ENCODE data around the gene DNAH2.

DNA sequence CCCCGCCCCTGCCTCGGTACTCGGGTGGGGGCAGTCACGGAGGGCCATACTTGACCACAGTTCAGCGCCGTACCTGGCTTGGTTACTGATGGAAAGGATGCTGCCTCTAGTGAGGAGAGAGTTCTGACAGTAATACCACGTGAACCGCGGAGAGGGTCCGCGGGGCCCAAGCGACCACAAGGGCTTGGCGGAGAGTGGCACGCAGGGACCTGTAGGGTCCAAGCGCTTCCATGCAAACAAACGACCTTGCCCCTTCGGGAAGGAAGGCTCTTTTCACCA is 125.7 kb downstream of the DNAH2 start:
- TF ChIP-seq, protein P1, sequence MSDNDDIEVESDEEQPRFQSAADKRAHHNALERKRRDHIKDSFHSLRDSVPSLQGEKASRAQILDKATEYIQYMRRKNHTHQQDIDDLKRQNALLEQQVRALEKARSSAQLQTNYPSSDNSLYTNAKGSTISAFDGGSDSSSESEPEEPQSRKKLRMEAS (IDR thresholded peaks at IDR 0.05; ENCODE audit: insufficient read depth, insufficient read length), result no peak
- TF ChIP-seq POLR2A (IDR thresholded peaks at IDR 0.05; ENCODE audit: low read depth, low read length) (no peak), EZH2 (IDR thresholded peaks at IDR 0.05; ENCODE audit: borderline replicate concordance, low read depth, low read length, severe bottlenecking) (no peak), POLR2AphosphoS5 (IDR thresholded peaks at IDR 0.05; ENCODE audit: insufficient read depth, low read depth, low read length) (peak; percentile 0), MYC (IDR thresholded peaks at IDR 0.05; ENCODE audit: low read depth, low read length) (no peak), JUN (IDR thresholded peaks at IDR 0.05; ENCODE audit: borderline replicate concordance, insufficient read depth, insufficient read length, low read depth) (no peak), FOS (IDR thresholded peaks at IDR 0.05; ENCODE audit: borderline replicate concordance, insufficient read depth, low read length) (no peak), GATA2 (IDR thresholded peaks at IDR 0.05; ENCODE audit: insufficient read depth, insufficient read length, low read depth, low read length) (no peak)
- TF ChIP-seq, protein P2, sequence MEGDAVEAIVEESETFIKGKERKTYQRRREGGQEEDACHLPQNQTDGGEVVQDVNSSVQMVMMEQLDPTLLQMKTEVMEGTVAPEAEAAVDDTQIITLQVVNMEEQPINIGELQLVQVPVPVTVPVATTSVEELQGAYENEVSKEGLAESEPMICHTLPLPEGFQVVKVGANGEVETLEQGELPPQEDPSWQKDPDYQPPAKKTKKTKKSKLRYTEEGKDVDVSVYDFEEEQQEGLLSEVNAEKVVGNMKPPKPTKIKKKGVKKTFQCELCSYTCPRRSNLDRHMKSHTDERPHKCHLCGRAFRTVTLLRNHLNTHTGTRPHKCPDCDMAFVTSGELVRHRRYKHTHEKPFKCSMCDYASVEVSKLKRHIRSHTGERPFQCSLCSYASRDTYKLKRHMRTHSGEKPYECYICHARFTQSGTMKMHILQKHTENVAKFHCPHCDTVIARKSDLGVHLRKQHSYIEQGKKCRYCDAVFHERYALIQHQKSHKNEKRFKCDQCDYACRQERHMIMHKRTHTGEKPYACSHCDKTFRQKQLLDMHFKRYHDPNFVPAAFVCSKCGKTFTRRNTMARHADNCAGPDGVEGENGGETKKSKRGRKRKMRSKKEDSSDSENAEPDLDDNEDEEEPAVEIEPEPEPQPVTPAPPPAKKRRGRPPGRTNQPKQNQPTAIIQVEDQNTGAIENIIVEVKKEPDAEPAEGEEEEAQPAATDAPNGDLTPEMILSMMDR (IDR thresholded peaks at IDR 0.05; ENCODE audit: extremely low read depth in 1 of 2, insufficient read depth in 1 of 2, low read depth in 1 of 2, low read length in 2 of 2), result no peak
